Mucosa of rectum (tissue), 2 donors: Measurements from ENCODE around the gene MON2.
A peak's percentile ranks its signal among the peaks of the same experiment; 100 is the strongest.

Experiments used
- H3K27ac ChIP-seq, 2 donors: one replicate each; pipeline ENCODE4 v1.7.0; 2013; ENCODE audit warnings: inconsistent platforms in 2 of 2, low read depth in 2 of 2, low read length in 2 of 2
- H3K27me3 ChIP-seq, 2 donors: one replicate each; pipeline ENCODE4 v1.7.0; 2013; ENCODE audit warnings: low read length in 2 of 2; ENCODE audit not compliant: control insufficient read depth in 2 of 2, insufficient read depth in 2 of 2
- H3K36me3 ChIP-seq, 2 donors: one replicate each; pipeline ENCODE4 v1.7.0; 2013; ENCODE audit warnings: low read length in 2 of 2; ENCODE audit not compliant: control insufficient read depth in 2 of 2, insufficient read depth in 2 of 2
- H3K4me1 ChIP-seq, 2 donors: one replicate each; pipeline ENCODE4 v1.7.0; 2013; ENCODE audit warnings: low read length in 2 of 2, mild to moderate bottlenecking in 1 of 2; ENCODE audit not compliant: control insufficient read depth in 2 of 2, insufficient read depth in 2 of 2
- H3K4me3 ChIP-seq, 2 donors: one replicate each; pipeline ENCODE4 v1.7.0; 2013; ENCODE audit warnings: low read length in 2 of 2
- H3K9ac ChIP-seq, 2 donors: one replicate each; pipeline ENCODE4 v1.7.0; 2013; ENCODE audit warnings: low read length in 2 of 2, low read depth in 1 of 2, mild to moderate bottlenecking in 1 of 2
- H3K9me3 ChIP-seq, 2 donors: one replicate each; pipeline ENCODE4 v1.7.0; 2013; ENCODE audit warnings: low read length in 2 of 2; ENCODE audit not compliant: control insufficient read depth in 2 of 2
- donor health status: healthy.
- donor health status: Normal muscosa, but diverticular disease.

Gene MON2

DNA sequence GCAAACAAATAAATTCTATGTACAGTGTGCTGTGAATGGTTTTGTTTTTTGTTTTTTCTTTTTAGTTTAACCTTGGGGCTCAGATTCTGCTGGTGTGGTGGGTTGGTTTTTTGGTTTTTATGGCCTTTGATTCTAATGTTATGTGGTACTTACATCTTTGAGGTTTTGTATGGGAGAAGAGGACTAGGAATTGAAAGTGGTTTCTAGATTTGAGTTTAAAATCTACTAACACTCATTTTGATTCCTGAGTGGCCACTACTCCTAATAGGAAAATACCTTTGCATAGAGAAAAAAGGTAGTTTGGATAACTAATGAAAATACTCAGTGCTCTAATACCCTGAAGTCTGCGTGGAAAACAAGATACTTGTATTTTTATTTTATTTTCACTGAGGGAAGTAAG is 137.7 kb downstream of the MON2 start:
- H3K4me3 ChIP-seq: peak overlapping the region; percentile 84 to 86
- no peaks in the 10 kb centered on the region for H3K36me3 ChIP-seq
- peak overlapping the region; percentile 83 to 89 for H3K9ac ChIP-seq
- no peak overlapping the region for H3K27ac ChIP-seq
- H3K27me3 ChIP-seq: no peaks in the 10 kb centered on the region
- H3K4me1 ChIP-seq: peaks cover 0 to 3% of the 10 kb centered on the region in 2 donors
- H3K9me3 ChIP-seq: no peaks in the 10 kb centered on the region

DNA sequence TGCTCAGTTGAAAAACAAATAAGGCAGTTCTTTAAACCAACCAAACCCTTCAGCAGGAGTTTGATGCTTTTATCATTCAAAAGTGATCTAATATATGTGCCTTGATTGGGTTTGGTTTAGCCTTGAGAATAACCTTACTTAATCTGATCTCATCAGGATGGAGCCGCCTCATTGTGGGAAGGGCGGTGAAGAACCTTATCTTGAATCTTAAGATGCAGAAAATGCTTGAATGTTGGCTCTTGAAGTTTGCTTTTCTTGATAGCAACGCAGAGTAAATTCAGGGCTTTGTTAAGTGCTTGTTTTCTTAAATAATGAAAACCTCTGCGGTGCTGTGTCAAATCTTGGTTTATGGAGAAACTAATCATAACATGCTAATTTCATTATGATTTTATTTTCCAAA is 138.2 kb downstream of the MON2 start:
- Histone ChIP-seq H3K9me3 (no peaks in the 10 kb centered on the region), H3K36me3 (no peaks in the 10 kb centered on the region), H3K27me3 (no peaks in the 10 kb centered on the region), H3K9ac (no peak overlapping the region), H3K4me1 (peaks cover 0 to 3% of the 10 kb centered on the region in 2 donors), H3K4me3 (peak overlapping the region; percentile 84 to 86), H3K27ac (no peak overlapping the region)

DNA sequence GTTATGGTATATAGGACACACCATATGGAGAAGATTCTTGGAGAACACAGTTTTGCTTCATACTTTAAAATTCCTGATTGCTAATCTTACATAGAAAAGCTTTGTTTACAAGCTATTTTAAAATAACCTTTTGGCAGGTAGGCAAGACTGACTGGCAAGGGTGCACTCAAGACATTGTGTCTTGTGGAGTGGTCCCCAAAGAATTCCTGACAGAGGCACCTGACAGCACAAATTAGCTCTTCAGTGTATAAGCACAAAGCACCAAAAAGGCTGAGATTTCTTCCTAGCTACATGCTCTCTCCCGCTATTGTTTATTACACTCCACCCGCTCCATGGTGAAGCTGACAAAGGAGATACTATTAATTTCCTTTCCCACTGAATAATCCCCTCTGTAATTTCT is 139.4 kb downstream of the MON2 start:
- Histone ChIP-seq H3K4me3 (no peak overlapping the region), H3K36me3 (no peaks in the 10 kb centered on the region), H3K27me3 (no peaks in the 10 kb centered on the region), H3K27ac (no peak overlapping the region), H3K4me1 (peaks cover 0 to 3% of the 10 kb centered on the region in 2 donors), H3K9ac (no peak overlapping the region), H3K9me3 (no peaks in the 10 kb centered on the region)

DNA sequence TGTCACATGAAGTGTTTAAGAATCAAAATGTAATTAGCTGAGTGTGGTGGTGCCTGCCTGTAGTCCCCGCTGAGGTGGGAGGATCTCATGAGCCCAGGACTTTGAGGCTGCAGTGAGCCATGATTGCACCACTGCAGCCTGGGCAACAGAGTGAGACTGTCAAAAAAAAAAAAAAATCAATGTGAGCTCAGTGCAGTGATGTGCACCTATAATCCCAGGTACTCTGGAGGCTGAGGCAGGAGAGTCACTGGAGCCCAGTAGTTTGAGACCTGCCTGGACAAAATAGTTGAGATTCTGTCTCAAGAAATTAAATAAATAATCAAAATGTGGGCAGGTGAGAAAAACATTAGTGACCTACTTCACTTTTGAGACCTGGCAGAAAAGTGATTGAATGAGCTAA is 140.0 kb downstream of the MON2 start:
- H3K4me1 ChIP-seq: peaks cover 0 to 3% of the 10 kb centered on the region in 2 donors
- H3K9me3 ChIP-seq: no peaks in the 10 kb centered on the region
- H3K27me3 ChIP-seq: no peaks in the 10 kb centered on the region
- H3K4me3 ChIP-seq: no peak overlapping the region
- H3K9ac ChIP-seq: no peak overlapping the region
- H3K36me3 ChIP-seq: no peaks in the 10 kb centered on the region
- H3K27ac ChIP-seq: no peak overlapping the region

DNA sequence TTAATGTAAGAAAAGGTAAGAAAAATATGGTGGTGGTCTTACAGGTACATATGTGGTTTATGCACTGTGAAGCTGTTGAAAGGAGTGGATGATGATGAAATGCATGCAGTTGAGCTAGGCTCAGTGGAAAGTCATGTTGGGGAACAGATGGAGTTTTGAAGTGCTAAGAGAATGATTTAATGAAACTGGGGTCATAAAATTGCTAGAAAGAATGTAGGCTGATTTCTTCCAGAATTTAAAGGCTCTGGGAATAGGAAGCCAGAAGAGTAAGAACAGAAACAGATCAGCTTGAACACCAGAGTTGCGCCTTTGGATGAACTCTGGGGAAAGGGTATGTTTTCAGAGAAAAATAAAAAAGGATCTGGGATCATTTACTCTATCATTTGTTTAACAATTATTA is 146.5 kb downstream of the MON2 start:
- H3K36me3 ChIP-seq: no peaks in the 10 kb centered on the region
- no peaks in the 10 kb centered on the region for H3K27me3 ChIP-seq
- no peaks in the 10 kb centered on the region for H3K9me3 ChIP-seq
- no peaks in the 10 kb centered on the region for H3K4me1 ChIP-seq
- no peak overlapping the region for H3K27ac ChIP-seq
- no peak overlapping the region for H3K9ac ChIP-seq
- no peak overlapping the region for H3K4me3 ChIP-seq

DNA sequence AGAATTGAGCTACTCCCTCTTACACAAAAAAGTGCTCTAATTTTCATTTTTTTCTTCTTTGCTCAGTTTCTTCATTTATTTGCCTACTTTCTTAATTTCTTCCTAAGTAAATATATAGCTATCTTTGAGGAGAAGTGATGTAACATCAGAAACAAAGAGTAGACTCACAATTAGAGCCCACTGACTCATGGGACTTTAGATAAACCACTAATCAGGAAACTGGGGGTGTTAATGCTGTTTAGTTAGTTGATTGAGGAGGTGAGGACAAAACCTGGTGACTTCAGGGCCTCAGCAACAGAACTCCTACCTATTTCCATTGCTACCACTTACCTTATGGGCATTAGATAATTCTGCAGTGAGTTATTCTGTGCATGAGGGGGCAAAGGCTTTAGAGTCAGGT is 151.7 kb downstream of the MON2 start:
- no peak overlapping the region for H3K9ac ChIP-seq
- H3K27me3 ChIP-seq: no peaks in the 10 kb centered on the region
- H3K9me3 ChIP-seq: no peaks in the 10 kb centered on the region
- H3K27ac ChIP-seq: no peak overlapping the region
- H3K4me1 ChIP-seq: no peaks in the 10 kb centered on the region
- no peak overlapping the region for H3K4me3 ChIP-seq
- no peaks in the 10 kb centered on the region for H3K36me3 ChIP-seq

DNA sequence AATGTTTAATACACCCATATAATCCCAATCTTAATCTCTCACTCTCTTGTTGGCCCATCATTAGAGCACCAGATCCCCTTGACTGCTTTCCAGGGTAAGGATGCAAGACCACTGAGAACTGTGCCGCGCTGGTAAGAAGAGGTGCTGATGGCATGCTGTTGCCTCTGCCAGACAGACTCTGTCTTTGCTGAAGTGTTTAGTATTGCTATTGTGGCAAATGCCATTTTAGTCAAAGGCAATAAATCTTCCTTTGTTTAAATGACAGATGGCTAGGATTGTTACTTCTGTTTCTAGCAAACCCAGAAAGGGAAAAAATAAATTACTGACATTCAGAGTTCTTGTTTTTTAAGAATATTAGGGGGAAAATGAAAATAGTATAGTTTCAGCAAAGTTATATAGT is 152.3 kb downstream of the MON2 start:
- H3K4me3 ChIP-seq: no peak overlapping the region
- no peaks in the 10 kb centered on the region for H3K4me1 ChIP-seq
- no peaks in the 10 kb centered on the region for H3K36me3 ChIP-seq
- no peaks in the 10 kb centered on the region for H3K27me3 ChIP-seq
- no peaks in the 10 kb centered on the region for H3K9me3 ChIP-seq
- no peak overlapping the region for H3K9ac ChIP-seq
- H3K27ac ChIP-seq: no peak overlapping the region

DNA sequence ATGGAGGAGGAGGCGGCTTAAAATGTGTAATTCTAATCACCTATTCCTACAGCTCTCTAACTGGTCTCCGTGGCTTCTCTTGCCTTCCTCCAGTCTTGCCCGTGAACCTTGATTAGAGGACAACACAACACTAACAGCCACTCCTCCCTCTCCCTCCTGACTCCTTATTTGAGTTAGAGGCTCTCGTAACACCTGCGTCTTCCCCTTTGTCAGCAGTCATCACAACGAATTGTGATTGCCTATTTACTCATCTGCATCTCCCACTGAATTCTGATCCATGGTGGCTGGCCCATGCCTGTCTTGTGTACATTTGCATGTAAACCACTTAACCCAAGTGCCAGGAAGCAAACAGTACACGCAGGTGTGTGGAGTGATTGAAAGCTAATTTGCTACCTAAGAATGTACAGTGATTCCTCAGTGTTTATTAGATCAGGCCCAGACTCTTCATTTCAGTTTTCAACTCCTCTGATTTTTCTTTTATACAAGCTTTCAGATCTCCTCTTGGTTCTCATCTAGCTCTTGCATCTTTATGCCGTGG is 154.5 kb downstream of the MON2 start:
- H3K27me3 ChIP-seq: peaks cover 0 to 2% of the 10 kb centered on the region in 2 donors
- H3K9ac ChIP-seq: no peak overlapping the region
- no peak overlapping the region for H3K27ac ChIP-seq
- H3K4me1 ChIP-seq: no peaks in the 10 kb centered on the region
- no peaks in the 10 kb centered on the region for H3K9me3 ChIP-seq
- H3K36me3 ChIP-seq: no peaks in the 10 kb centered on the region
- H3K4me3 ChIP-seq: no peak overlapping the region

DNA sequence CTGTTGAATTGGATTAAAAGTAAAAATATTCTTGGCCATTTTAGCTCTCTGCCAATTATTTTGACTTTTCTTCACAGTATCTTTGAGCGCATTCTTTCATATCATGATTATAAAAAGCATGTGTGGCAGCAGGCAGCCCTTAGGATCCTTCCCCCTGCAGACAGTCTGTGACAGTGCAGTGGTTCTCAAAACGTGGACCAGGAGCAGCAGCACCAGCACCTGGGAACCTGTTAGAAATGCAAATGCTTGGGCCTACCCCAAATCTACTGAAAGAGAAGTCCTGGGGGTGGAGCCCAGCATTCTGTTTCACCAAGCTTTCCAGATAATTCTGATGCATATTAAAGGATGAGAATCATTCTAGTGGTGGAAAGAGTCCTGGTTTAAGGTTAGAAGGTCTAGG is 155.6 kb downstream of the MON2 start:
- Histone ChIP-seq H3K4me3 (no peak overlapping the region), H3K4me1 (no peaks in the 10 kb centered on the region), H3K36me3 (no peaks in the 10 kb centered on the region), H3K27me3 (peaks cover 0 to 2% of the 10 kb centered on the region in 2 donors), H3K9me3 (no peaks in the 10 kb centered on the region), H3K27ac (no peak overlapping the region), H3K9ac (no peak overlapping the region)

DNA sequence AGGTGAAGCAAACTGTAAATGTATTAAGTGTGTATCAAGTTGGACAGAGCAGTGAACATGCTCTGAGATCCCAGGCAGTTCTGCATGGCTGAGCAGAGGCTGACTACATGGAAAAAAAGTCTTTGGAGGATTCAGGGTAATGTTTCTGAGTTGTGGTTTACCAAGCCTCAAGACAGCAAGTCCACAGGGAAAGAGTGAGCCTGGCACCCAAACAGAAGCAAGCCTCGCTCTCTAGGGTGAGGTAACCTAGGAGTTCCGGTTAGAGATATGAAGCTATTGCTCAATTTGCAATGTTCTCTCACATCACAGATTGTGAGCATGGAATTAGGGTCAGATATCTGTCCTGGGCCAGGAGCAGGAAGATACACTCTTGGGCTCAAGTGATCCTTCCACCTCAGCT is 158.6 kb downstream of the MON2 start:
- no peak overlapping the region for H3K9ac ChIP-seq
- H3K4me1 ChIP-seq: no peaks in the 10 kb centered on the region
- H3K27me3 ChIP-seq: peaks cover 2 to 4% of the 10 kb centered on the region in 2 donors
- no peaks in the 10 kb centered on the region for H3K9me3 ChIP-seq
- no peak overlapping the region for H3K4me3 ChIP-seq
- H3K36me3 ChIP-seq: no peaks in the 10 kb centered on the region
- no peak overlapping the region for H3K27ac ChIP-seq

DNA sequence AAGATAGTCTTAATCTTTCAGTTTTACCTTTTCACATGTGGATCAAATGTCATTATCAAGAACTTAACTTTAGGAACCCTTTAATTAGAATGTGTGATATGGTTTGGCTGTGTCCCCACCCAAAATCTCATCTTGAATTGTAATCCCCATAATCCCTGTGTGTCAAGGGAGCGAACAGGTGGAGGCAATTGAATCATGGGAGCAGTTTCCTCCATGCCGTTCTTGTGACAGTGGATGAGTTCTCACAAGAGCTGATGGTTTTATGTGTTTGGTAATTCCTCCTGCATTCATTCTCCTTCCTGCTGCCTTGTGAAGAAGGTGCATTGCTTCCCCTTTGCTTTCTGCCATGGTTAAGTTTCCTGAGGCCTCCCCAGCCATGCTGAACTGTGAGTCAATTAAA is 160.6 kb downstream of the MON2 start:
- Histone ChIP-seq H3K4me3 (no peak overlapping the region), H3K9ac (no peak overlapping the region), H3K9me3 (no peaks in the 10 kb centered on the region), H3K4me1 (peaks cover 0 to 4% of the 10 kb centered on the region in 2 donors), H3K27ac (no peak overlapping the region), H3K27me3 (peaks cover 5 to 7% of the 10 kb centered on the region in 2 donors), H3K36me3 (no peaks in the 10 kb centered on the region)
